Measurements from ENCODE around the gene CYP2E1. TPM values are rescaled to one million over a fixed set of nuclear protein-coding genes. Genes with fewer than 3 reads are reported as not detected.
"Not testable (repeated sequence)": the region's sequence is repeated elsewhere in the genome, so short reads cannot be mapped to it uniquely, and the experiment has no call there.

The CYP2E1 gene
- total RNA-seq, 1 donor from 2014 or later, result 0.49 TPM

GRCh38 chr10:133511408-133511807 lies 15.8 kb upstream of the CYP2E1 start:
- TF ChIP-seq CTCF (conservative IDR thresholded peaks at IDR 0.05), result no peak
- Mint-ChIP-seq H3K4me1 (no peaks in the 10 kb centered on the region), H3K27me3 (ENCODE audit: low read depth) (peaks cover 19% of the 10 kb centered on the region), H3K4me3 (no peak overlapping the region), H3K9me3 (peaks cover 14% of the 10 kb centered on the region), H3K36me3 (ENCODE audit: low read depth) (no peaks in the 10 kb centered on the region), H3K27ac (ENCODE audit: unreplicated experiment) (no peak overlapping the region)
- no peak for DNase-seq (ENCODE audit: low read depth, low spot score)

GRCh38 chr10:133511907-133512528 lies 15.1 kb upstream of the CYP2E1 start:
- Mint-ChIP-seq H3K4me1 (no peaks in the 10 kb centered on the region), H3K4me3 (no peak overlapping the region), H3K27ac (ENCODE audit: unreplicated experiment) (no peak overlapping the region), H3K27me3 (ENCODE audit: low read depth) (peaks cover 20% of the 10 kb centered on the region), H3K9me3 (peaks cover 16% of the 10 kb centered on the region), H3K36me3 (ENCODE audit: low read depth) (no peaks in the 10 kb centered on the region)
- no peak for DNase-seq (ENCODE audit: low read depth, low spot score)
- TF ChIP-seq CTCF (conservative IDR thresholded peaks at IDR 0.05), result no peak

- no peaks in the 10 kb centered on the region for H3K36me3 Mint-ChIP-seq (ENCODE audit: low read depth)
- peaks cover 28% of the 10 kb centered on the region for H3K27me3 Mint-ChIP-seq (ENCODE audit: low read depth)
- H3K27ac Mint-ChIP-seq (ENCODE audit: unreplicated experiment), result no peak overlapping the region
- no peaks in the 10 kb centered on the region for H3K4me1 Mint-ChIP-seq
- TF ChIP-seq CTCF (conservative IDR thresholded peaks at IDR 0.05), result no peak
- no peak for DNase-seq (ENCODE audit: low read depth, low spot score)
- no peak overlapping the region for H3K4me3 Mint-ChIP-seq
- H3K9me3 Mint-ChIP-seq, result peaks cover 17% of the 10 kb centered on the region
These were observed 11.7 kb upstream of the CYP2E1 start for GRCh38 chr10:133515471-133515870.

GRCh38 chr10:133516057-133516456 lies 11.1 kb upstream of the CYP2E1 start:
- no peak overlapping the region for H3K27ac Mint-ChIP-seq (ENCODE audit: unreplicated experiment)
- H3K27me3 Mint-ChIP-seq (ENCODE audit: low read depth), result peaks cover 28% of the 10 kb centered on the region
- no peak overlapping the region for H3K4me3 Mint-ChIP-seq
- H3K4me1 Mint-ChIP-seq, result no peaks in the 10 kb centered on the region
- no peaks in the 10 kb centered on the region for H3K36me3 Mint-ChIP-seq (ENCODE audit: low read depth)
- no peak for TF ChIP-seq CTCF (conservative IDR thresholded peaks at IDR 0.05)
- no peak for DNase-seq (ENCODE audit: low read depth, low spot score)
- peaks cover 20% of the 10 kb centered on the region for H3K9me3 Mint-ChIP-seq

GRCh38 chr10:133518517-133518916 lies 8.6 kb upstream of the CYP2E1 start:
- not testable (repeated sequence) for DNase-seq (ENCODE audit: low read depth, low spot score); H3K27ac Mint-ChIP-seq (ENCODE audit: unreplicated experiment); H3K4me3 Mint-ChIP-seq; H3K36me3 Mint-ChIP-seq (ENCODE audit: low read depth); H3K4me1 Mint-ChIP-seq
- Mint-ChIP-seq H3K27me3 (ENCODE audit: low read depth) (peaks cover 16% of the 10 kb centered on the region), H3K9me3 (peaks cover 22% of the 10 kb centered on the region)

GRCh38 chr10:133520193-133520738 lies 6.9 kb upstream of the CYP2E1 start:
- TF ChIP-seq CTCF (conservative IDR thresholded peaks at IDR 0.05), result peak; percentile 46
- no peak overlapping the region for H3K4me3 Mint-ChIP-seq
- no peaks in the 10 kb centered on the region for H3K36me3 Mint-ChIP-seq (ENCODE audit: low read depth)
- H3K27me3 Mint-ChIP-seq (ENCODE audit: low read depth), result peaks cover 11% of the 10 kb centered on the region
- no peak for DNase-seq (ENCODE audit: low read depth, low spot score)
- peaks cover 17% of the 10 kb centered on the region for H3K9me3 Mint-ChIP-seq
- no peak overlapping the region for H3K27ac Mint-ChIP-seq (ENCODE audit: unreplicated experiment)
- no peaks in the 10 kb centered on the region for H3K4me1 Mint-ChIP-seq

Data from neural crest cell (in vitro differentiated cells).